ENCODE measurements around the gene MPST. TPM values are rescaled to one million over a fixed set of nuclear protein-coding genes. Genes with fewer than 3 reads are reported as not detected.

The MPST gene
- total RNA-seq, 1 donor from 2014 or later, result 36.9 TPM

GRCh38 chr22:37057796-37058510 is 38.4 kb downstream of the MPST start:
- no peak overlapping the region for H3K4me2 ChIP-seq
- no peaks in the 10 kb centered on the region for H3K27me3 Mint-ChIP-seq (ENCODE audit: insufficient read depth, low read depth)
- no peak overlapping the region for H3K4me3 Mint-ChIP-seq
- H4K20me1 ChIP-seq (ENCODE audit: low read depth), result no peaks in the 10 kb centered on the region
- DNase-seq (ENCODE audit: low spot score), result no peak
- no peak overlapping the region for H2AFZ ChIP-seq (replicated peaks)
- H3K79me2 ChIP-seq (ENCODE audit: low read depth), result no peaks in the 10 kb centered on the region
- no peaks in the 10 kb centered on the region for H3K4me1 ChIP-seq
- H3K36me3 ChIP-seq, result no peaks in the 10 kb centered on the region
- peaks cover 7% of the 10 kb centered on the region for H3K4me1 Mint-ChIP-seq
- no peaks in the 10 kb centered on the region for H3K27me3 ChIP-seq
- no peaks in the 10 kb centered on the region for H3F3A ChIP-seq (ENCODE audit: low read depth)
- H3K27ac ChIP-seq, result no peak overlapping the region
- no peak overlapping the region for H3K9ac ChIP-seq
- no peak overlapping the region for H3K4me3 ChIP-seq
- TF ChIP-seq EZH2phosphoT487 (IDR thresholded peaks at IDR 0.05), result no peak
- no peak for TF ChIP-seq EZH2 (IDR thresholded peaks at IDR 0.05)
- no peak for TF ChIP-seq CTCF (IDR thresholded peaks at IDR 0.05)
- peaks cover 7% of the 10 kb centered on the region for H3K36me3 Mint-ChIP-seq
- no peaks in the 10 kb centered on the region for H3K9me3 ChIP-seq (ENCODE audit: low read depth)
- no peak overlapping the region for H3K27ac Mint-ChIP-seq
- H3K9me3 Mint-ChIP-seq, result no peaks in the 10 kb centered on the region

GRCh38 chr22:37058917-37059701 is 39.6 kb downstream of the MPST start:
- H3K27ac Mint-ChIP-seq, result no peak overlapping the region
- Histone ChIP-seq H3K9ac (no peak overlapping the region), H3F3A (ENCODE audit: low read depth) (no peaks in the 10 kb centered on the region), H3K79me2 (ENCODE audit: low read depth) (no peaks in the 10 kb centered on the region), H3K36me3 (no peaks in the 10 kb centered on the region), H3K27ac (no peak overlapping the region), H3K9me3 (ENCODE audit: low read depth) (no peaks in the 10 kb centered on the region), H2AFZ (replicated peaks) (no peak overlapping the region), H3K4me2 (no peak overlapping the region), H3K27me3 (no peaks in the 10 kb centered on the region), H3K4me1 (no peaks in the 10 kb centered on the region), H4K20me1 (ENCODE audit: low read depth) (no peaks in the 10 kb centered on the region), H3K4me3 (no peak overlapping the region)
- no peak overlapping the region for H3K4me3 Mint-ChIP-seq
- H3K9me3 Mint-ChIP-seq, result no peaks in the 10 kb centered on the region
- TF ChIP-seq EZH2 (IDR thresholded peaks at IDR 0.05), result no peak
- no peak for TF ChIP-seq EZH2phosphoT487 (IDR thresholded peaks at IDR 0.05)
- no peak for TF ChIP-seq CTCF (IDR thresholded peaks at IDR 0.05)
- DNase-seq (ENCODE audit: low spot score), result no peak
- H3K4me1 Mint-ChIP-seq, result peaks cover 2% of the 10 kb centered on the region
- H3K27me3 Mint-ChIP-seq (ENCODE audit: insufficient read depth, low read depth), result peaks cover 3% of the 10 kb centered on the region
- peaks cover 7% of the 10 kb centered on the region for H3K36me3 Mint-ChIP-seq

- no peak overlapping the region for H3K4me3 Mint-ChIP-seq
- Histone ChIP-seq H2AFZ (replicated peaks) (no peak overlapping the region), H3K36me3 (no peaks in the 10 kb centered on the region), H3K4me2 (no peak overlapping the region), H3K9ac (no peak overlapping the region), H4K20me1 (ENCODE audit: low read depth) (no peaks in the 10 kb centered on the region), H3K27me3 (no peaks in the 10 kb centered on the region), H3K79me2 (ENCODE audit: low read depth) (no peaks in the 10 kb centered on the region), H3F3A (ENCODE audit: low read depth) (no peaks in the 10 kb centered on the region), H3K4me1 (no peaks in the 10 kb centered on the region), H3K9me3 (ENCODE audit: low read depth) (no peaks in the 10 kb centered on the region), H3K4me3 (no peak overlapping the region), H3K27ac (no peak overlapping the region)
- TF ChIP-seq EZH2 (IDR thresholded peaks at IDR 0.05) (no peak), CTCF (IDR thresholded peaks at IDR 0.05) (no peak), EZH2phosphoT487 (IDR thresholded peaks at IDR 0.05) (no peak)
- no peak overlapping the region for H3K27ac Mint-ChIP-seq
- no peaks in the 10 kb centered on the region for H3K9me3 Mint-ChIP-seq
- no peak for DNase-seq (ENCODE audit: low spot score)
- H3K4me1 Mint-ChIP-seq, result peaks cover 1% of the 10 kb centered on the region
- H3K27me3 Mint-ChIP-seq (ENCODE audit: insufficient read depth, low read depth), result peaks cover 3% of the 10 kb centered on the region
- H3K36me3 Mint-ChIP-seq, result peaks cover 7% of the 10 kb centered on the region
Observed at GRCh38 chr22:37059876-37060449, 40.4 kb downstream of the MPST start.
